H1 (cell line): ENCODE results near the gene NHLH1.

Experiments
- CEBPB ChIP-seq: IDR thresholded peaks from 2 replicates; pipeline ENCODE4 v1.6.1; 2012; ENCODE audit warnings: low read depth, low read length
- EZH2 ChIP-seq: fragments of 200-600 bp; sonication (generic); IDR thresholded peaks from 2 replicates; pipeline ENCODE4 v1.7.1; 2012; ENCODE audit warnings: low read depth, mild to moderate bottlenecking, moderate library complexity, low read length, inconsistent platforms; ENCODE audit not compliant: severe bottlenecking
- GABPA ChIP-seq: IDR thresholded peaks from 2 replicates; pipeline ENCODE4 v1.6.1; 2011; ENCODE audit warnings: mild to moderate bottlenecking, low read length, moderate library complexity, borderline replicate concordance; ENCODE audit not compliant: insufficient read depth
- JUN ChIP-seq: IDR thresholded peaks from 2 replicates; pipeline ENCODE4 v1.6.1; 2011; ENCODE audit warnings: low read depth, mild to moderate bottlenecking, improper control_type of control experiment, low read length
- POLR2A ChIP-seq, 2 experiments: IDR thresholded peaks; 1 replicate in 1 of 2; 2 replicates in 1 of 2; pipeline ENCODE4 v1.6.1; 2011; ENCODE audit warnings: low read depth in 2 of 2, low read length in 2 of 2, mild to moderate bottlenecking in 2 of 2; ENCODE audit errors: control extremely low read depth in 1 of 2
- RBBP5 ChIP-seq: IDR thresholded peaks from 2 replicates; pipeline ENCODE4 v1.7.1; 2012; ENCODE audit warnings: low read depth, mild to moderate bottlenecking, inconsistent platforms, low read length, moderate library complexity, borderline replicate concordance
- TAF7 ChIP-seq: optimal IDR thresholded peaks from 2 replicates; pipeline ENCODE3; 2011; ENCODE audit warnings: low read depth, mild to moderate bottlenecking, inconsistent platforms, low read length, moderate library complexity, borderline replicate concordance
- TEAD4 ChIP-seq: IDR thresholded peaks from 2 replicates; pipeline ENCODE4 v1.6.1; 2012; ENCODE audit warnings: low read depth, low read length, inconsistent platforms, mixed read lengths
- ZNF274 ChIP-seq: IDR thresholded peaks from 2 replicates; pipeline ENCODE4 v1.7.0; 2012; ENCODE audit warnings: low read length, borderline replicate concordance; ENCODE audit errors: extremely low read depth
- TF ChIP-seq, protein P1 (sequence below): IDR thresholded peaks from 2 replicates; pipeline ENCODE4 v1.6.1; 2012; ENCODE audit warnings: inconsistent platforms
- TF ChIP-seq, protein P2 (sequence below), 3 experiments: IDR thresholded peaks; 1 replicate in 2 of 3; 2 replicates in 1 of 3; pipeline versions ENCODE4 v1.5.1 to v1.6.1; 2011; ENCODE audit warnings: low read length in 3 of 3, mild to moderate bottlenecking in 3 of 3, inconsistent platforms in 2 of 3, low read depth in 1 of 3, moderate library complexity in 1 of 3; ENCODE audit not compliant: insufficient read depth in 1 of 3; ENCODE audit errors: control extremely low read depth in 1 of 3

- TF ChIP-seq EZH2 (no peak), TAF7 (no peak), JUN (no peak), TEAD4 (no peak), ZNF274 (no peak), RBBP5 (no peak), GABPA (no peak), POLR2A (IDR thresholded peaks at IDR 0.05; ENCODE audit: control extremely low read depth in 1 of 2, low read depth in 2 of 2, low read length in 2 of 2) (no peak), CEBPB (no peak)
- TF ChIP-seq, protein P1, sequence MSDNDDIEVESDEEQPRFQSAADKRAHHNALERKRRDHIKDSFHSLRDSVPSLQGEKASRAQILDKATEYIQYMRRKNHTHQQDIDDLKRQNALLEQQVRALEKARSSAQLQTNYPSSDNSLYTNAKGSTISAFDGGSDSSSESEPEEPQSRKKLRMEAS = no peak
- TF ChIP-seq, protein P2, sequence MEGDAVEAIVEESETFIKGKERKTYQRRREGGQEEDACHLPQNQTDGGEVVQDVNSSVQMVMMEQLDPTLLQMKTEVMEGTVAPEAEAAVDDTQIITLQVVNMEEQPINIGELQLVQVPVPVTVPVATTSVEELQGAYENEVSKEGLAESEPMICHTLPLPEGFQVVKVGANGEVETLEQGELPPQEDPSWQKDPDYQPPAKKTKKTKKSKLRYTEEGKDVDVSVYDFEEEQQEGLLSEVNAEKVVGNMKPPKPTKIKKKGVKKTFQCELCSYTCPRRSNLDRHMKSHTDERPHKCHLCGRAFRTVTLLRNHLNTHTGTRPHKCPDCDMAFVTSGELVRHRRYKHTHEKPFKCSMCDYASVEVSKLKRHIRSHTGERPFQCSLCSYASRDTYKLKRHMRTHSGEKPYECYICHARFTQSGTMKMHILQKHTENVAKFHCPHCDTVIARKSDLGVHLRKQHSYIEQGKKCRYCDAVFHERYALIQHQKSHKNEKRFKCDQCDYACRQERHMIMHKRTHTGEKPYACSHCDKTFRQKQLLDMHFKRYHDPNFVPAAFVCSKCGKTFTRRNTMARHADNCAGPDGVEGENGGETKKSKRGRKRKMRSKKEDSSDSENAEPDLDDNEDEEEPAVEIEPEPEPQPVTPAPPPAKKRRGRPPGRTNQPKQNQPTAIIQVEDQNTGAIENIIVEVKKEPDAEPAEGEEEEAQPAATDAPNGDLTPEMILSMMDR (IDR thresholded peaks at IDR 0.05; ENCODE audit: control extremely low read depth in 1 of 3, insufficient read depth in 1 of 3, low read depth in 1 of 3, low read length in 3 of 3) = no peak
Measured at GRCh38 chr1:160365325-160365724, 1.5 kb upstream of the NHLH1 start.
